Medulla oblongata (tissue), 1 donor: ENCODE results near the gene HEATR5A.
"Not testable (repeated sequence)": the region's sequence is repeated elsewhere in the genome, so short reads cannot be mapped to it uniquely, and the experiment has no call there.

ENCODE experiments used
- DNase-seq: peaks from one replicate; pipeline ENCODE4 v3.0.0-alpha.2; 2015; ENCODE audit errors: extremely low spot score

Gene HEATR5A

DNA sequence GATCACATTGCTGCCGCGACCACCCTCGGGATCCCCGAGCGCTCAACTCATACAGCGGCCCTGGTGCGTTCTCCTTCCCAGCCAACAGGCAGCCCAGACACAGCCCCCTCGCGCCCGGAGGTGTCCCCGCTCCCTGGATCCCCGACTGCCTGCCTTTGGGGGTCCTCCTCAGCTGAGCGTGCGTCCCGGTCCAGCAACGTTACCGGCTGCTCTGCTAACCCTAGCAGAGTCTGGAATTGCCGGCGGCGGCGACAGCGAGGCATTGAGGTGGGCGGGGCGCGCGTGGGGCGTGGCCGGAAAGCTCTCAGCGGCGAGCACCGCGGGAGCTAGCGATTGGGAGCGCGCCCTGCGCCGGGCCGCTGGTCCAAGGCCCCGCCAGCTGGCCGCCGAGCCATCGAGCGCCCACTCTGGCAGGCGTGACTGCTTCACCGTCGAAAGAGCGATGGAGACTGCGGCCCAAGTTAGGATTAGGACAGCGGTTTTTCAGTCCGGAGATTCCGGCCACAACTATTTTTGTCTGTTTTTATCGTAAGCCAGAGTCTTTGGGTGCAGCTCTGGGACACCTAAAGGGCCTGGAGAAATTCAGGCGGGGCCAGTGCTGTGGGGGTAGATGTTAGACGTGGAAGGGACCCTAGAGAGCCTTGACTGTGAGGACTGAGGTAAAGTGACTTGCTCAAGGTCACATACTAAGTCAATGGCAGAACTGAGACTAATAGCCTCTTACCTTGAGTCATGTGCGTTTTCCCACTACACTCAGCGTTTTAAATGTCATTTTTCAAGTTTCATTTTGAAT, at the start of gene HEATR5A:
Gene HEATR5A, minus strand, starts transcription at position 232 of the 793 bp plus-strand sequence. CDS start 17,575 bp downstream, outside the sequence.
- DNase-seq: peak; percentile 94

DNA sequence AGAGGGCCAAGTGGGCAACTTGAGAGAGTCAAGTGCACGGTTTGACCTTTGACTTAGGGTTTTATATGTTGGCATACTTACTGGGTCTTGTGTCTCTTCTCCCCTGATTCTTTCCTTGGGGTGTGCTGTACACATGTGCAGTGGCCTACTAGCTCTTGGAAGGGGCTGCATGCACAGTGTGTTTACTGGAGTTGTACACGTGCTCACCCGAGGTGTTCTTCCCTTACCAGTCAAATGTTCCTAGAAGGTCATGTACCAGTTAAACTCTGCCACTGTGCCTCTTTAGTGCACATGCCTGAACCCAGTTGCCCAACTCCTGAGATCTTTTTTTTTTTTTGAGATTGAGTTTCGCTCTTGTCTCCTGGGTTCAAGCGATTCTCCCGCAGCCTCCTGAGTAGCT, 46.2 kb upstream of the HEATR5A start:
- no peak for DNase-seq

DNA sequence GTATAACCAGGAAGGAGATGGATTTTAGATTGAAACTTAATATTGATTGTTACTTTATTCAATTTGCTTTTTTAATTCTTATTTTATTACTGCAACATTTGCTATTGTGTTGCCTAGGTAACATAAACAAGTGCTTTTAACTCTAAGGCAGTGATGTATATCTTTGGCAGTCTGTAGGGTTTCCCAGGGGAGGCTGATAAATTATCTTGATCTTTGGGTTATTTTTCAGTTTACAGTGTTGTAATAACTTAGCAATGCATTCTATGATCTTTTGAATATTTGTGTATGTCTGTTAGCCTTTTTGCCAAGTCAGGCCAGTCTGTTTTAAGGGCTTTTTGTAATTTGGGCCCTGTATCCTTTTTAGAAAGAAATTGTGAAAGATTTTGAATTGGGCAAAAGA, 44.8 kb upstream of the HEATR5A start:
- DNase-seq: no peak

DNA sequence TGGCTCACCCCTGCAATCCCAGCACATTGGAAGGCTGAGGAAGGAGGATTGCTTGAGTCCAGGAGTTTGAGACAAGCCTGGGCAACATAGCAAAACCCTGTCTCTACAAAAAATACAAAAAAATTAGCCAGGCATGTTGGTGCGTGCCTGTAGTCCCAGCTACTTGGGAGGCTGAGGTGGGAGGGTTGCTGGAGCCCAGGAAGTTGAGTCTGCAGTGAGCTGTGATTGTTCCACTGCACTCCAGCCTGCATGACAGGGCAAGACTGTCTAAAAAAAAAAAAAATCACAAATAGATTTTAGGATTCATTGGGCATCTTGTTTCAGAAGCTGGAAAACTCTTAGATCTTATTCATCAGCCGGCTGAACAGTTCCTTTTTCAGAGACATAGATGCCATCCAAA, 42.1 kb upstream of the HEATR5A start:
- not testable (repeated sequence) for DNase-seq

DNA sequence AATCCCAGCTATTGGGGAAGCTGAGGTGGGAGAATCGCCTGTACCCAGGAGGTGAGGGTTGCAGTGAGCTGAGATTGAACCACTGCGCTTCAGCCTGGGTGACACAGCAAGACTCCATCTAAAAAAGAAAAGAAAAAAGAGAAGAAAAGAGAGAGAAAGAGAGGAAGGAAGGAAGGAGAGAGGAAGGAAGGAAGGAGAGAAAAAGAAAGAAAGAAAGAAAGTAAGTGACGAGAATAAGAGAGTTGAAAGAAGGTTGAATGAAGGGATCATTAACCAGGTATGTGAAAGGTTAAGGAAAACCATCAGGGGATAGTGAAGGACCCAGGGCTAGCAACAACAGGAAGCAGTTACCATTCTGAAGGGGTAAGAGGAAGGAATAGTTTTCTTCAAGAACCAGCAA, 41.2 kb upstream of the HEATR5A start:
- DNase-seq: no peak

DNA sequence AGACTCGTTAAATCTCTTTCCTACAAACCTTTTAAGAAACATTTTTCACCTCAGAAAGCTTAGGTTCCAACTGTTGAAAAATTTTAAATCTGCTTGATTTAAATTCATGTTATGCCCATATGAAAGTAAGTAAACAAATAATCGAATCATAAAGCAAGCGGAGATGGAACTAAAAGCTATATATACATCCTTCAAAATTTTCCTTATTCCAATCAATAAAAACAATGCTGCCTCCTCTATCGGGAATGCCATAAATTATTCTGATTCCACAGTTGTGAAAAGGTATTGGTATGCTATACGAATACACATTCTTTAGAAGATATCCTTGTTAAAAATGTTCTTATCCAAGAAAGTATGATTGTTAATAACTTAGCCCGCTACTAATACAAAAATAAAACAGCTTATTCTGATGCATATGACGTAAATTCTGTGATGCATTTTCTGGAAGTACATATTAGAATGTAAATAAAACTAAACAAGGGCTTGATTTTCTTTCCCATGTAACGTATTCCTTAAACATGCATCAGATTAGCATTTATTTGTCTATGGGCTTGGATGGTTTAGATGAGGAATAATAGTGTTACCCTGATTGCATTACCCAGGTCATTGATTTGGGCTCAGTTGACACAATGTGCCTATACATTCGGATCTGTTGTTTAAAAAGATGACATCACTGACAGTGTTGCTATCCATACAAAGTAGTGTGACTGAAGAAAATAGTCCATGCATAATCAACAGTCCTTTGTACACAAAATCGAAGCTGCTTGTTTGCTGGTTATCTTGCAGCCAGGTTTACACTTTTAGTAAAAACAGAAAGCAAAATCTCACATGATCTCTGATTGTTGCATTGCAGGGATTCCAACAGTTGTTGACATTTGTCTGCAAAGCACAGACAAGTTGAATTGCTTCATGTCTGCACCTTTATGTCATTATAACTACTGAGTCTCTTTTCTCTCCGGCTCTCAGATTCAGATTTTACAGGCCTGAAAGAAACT, 37.6 kb upstream of the HEATR5A start:
- DNase-seq: peak; percentile 69

DNA sequence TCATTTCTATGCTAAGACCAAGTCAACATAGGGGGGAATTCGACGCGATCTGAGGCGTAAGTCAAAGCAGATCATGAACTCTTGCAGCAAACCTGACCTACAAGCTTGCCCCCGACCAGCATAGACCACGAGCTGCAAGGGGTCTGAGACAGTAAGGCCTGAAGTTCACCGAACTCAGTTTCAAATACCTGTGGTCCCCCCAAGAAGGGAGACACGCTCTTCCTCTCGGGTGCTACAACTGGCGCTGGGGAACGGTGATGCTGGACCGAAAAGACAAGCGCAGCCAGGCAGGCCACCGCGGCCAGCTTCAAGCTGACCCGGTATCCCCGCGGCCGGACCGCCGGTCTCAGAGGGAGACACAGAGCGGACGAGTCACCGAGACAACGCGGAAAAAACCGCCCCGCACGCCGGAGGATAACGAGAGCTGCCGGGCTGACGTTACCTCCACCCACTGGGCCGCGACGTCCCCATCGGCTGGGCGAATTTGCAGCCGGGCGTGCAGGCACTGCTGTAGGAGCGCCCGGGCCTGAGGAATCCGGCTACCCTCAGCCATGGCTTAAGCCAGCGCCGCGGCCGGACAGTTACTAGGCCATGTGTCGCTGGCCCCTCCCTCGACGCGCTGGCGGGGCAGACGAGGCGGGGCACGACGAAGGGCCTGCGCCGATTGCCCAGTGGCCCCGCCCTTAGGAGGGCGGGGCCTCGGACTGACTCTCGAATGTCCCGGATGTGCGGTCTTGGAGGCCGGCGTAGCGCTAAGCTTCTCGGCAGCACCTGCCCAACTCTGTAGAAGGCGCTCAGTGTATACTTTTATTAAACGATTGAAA, 36.7 kb upstream of the HEATR5A start, which contains the start of gene DTD2:
Gene DTD2, minus strand, starts transcription at position 666 of the 824 bp plus-strand sequence. Its CDS starts 113 bp downstream, at position 553.
- DNase-seq: peak; percentile 99

DNA sequence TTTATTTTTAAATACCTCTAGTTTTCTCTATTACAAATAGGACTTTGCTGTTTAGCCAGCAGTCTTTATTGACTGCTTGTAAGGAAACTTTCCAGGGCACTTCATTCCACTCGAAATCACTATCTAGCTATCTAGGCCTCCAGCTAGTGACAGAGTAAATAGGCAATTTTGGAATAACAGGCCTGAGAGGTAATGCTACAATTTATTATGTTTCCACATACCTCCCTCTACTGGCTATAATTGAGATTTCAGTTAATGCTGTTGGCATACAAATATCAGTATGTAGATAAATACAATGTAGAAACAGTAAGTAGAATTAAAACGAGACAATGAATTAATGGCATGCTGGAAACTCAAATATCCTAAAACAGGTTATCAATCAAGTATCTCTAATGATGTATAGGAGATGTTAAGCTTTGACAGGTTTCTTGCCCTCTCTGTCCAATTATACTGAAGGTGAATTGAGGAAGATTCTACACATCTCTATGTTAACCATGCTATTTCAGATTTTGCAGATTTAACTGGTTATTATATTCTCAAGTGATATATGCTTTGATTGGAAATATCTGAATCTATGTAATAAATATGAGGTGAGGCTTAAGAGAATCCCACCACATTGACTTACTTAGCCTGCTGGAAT, 29.7 kb upstream of the HEATR5A start:
- DNase-seq: peak; percentile 40

DNA sequence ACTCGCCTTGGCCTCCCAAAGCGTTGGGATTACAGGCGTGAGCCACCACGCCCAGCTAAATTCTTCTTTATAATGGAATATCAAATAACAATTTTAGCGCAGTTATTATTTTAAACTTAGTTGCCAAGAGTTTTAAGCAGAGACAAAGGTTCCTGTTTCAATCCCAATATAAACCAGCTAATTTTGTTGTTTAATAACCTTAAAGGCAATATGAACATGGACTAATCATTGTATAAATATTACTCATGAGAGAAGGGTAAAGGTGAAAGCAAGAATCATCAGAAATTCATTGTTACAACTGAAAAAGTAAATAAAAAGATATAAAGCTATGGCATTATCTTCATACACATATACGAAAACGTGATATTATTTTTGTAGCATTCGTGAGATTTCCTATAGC, 28.8 kb upstream of the HEATR5A start:
- DNase-seq: no peak

DNA sequence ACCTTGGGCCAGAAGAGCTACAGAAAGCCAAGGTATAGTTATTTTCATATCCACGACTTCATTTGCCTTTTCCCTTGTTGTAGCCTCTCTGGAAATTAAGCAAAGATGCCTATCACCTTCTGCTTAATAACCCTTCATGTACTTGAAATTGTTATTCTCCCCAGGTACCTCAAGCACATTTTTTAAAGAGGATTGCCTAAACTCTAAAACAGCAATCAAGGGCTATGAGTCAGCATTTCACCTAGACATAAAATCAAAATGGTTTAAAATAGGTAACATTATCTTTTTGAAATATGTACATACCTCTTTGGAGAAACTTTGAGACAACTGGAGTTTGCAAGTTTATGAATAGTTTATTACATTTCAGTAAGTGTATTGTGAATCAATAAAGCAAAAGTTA, 25.4 kb upstream of the HEATR5A start:
- no peak for DNase-seq

DNA sequence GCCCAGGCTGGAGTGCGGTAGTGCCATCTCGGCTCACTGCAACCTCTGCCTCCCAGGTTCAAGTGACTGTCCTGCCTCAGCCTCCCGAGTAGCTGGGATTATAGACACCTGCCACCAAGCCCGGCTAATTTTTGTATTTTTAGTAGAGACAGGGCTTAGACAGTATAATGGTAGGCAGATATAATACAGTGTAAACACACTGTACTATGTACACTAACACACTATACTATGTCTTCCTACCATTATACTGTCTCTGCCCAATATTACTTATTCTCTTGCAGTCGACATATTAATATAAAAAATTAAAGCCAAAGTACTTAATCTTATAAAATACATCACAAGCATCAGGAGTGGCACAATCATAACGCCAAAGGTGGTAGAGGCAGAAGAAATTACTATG, 21.9 kb upstream of the HEATR5A start:
- no peak for DNase-seq

DNA sequence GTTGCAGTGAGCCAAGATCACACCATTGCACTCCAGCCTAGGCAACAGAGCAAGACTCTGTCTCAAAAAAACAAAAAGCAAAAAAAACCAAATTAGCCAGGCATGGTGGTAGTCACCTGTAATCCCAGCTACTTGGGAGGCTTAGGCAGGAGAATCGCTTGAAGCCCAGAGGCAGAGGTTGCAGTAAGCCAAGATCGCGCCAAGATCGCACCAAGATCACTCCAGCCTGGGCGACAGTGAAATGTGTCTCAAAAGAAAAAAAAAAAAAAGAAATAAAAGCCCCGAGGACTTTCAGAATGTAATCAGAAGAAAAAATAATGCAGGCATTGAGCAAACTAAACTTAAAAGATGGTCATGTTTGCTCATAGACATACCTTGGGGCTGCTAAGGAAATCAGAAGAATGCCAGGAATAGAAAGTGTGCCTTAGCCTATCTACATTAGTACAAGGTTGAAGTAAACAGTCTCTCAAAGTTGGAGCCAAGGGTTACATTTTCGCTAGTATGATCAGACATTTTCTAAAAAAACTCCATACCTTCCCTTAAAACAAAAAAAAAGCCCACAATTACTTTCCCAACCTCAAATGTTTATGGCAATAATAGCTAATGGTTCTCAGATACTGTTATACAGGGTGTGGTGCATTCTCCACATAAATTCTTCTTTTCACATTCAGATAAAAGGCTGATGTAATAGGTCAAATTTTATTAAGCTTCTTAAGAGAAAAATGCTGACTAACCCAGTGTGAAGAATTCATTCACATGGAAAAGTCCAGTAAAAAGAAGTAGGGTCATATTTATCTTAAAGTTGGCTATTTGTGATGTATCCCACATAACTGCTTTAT, 21.1 kb upstream of the HEATR5A start:
- no peak for DNase-seq

DNA sequence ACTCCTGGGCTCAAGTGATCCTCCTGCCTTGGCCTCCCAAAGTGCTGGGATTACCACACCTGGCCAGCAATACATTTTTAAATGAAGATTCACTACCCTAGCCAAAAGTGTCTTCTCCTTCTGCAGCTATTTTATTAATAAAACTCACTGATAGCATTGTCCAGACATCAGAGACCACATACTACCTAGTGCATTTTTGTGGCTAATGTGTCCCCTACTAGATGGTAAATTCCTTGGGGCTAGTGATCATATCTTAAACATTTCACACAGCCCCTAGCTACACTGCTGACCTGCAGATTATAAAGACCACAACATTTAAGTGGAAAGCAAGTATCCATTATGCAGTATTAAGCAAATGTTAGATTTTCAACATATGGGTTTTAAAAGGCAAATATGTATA, 19.9 kb upstream of the HEATR5A start:
- no peak for DNase-seq

DNA sequence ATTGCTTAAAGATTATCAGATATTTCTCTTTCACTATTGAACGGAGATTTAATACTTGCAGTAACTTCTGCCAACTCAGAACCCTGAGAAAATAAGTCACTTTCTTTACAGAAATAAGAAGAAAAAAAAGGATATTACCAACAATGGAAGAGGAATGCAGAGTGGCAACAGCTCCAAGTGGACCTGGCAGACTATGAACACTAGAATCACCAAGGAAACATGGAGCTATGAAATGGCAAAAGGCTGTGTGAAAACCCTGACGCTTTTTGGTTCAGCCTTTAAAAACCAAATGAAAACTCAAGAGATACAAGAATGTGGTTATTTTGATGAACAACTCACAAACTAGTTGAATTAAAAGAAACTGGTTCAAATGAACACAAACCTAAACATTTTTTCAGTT, 19.2 kb upstream of the HEATR5A start:
- peak; percentile 60 for DNase-seq

DNA sequence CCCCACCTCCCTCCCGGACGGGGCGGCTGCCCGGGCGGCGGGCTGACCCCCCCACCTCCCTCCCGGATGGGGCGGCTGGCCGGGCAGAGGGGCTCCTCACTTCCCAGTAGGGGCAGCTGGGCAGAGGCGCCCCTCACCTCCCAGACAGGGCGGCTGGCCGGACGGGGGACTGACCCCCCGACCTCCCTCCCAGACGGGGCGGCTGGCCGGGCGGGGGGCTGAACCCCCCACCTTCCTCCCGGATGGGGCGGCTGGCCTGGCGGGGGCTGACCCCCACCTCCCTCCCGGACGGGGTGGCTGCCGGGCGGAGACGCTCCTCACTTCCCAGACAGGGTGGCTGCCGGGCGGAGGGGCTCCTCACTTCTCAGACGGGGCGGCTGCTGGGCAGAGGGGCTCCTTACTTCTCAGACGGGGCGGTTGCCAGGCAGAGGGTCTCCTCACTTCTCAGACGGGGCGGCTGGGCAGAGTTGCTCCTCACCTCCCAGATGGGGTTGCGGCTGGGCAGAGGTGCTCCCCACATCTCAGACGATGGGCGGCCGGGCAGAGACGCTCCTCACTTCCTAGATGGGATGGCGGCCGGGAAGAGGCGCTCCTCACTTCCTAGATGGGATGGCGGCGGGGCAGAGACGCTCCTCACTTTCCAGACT, 16.8 kb upstream of the HEATR5A start:
- DNase-seq: not testable (repeated sequence)

DNA sequence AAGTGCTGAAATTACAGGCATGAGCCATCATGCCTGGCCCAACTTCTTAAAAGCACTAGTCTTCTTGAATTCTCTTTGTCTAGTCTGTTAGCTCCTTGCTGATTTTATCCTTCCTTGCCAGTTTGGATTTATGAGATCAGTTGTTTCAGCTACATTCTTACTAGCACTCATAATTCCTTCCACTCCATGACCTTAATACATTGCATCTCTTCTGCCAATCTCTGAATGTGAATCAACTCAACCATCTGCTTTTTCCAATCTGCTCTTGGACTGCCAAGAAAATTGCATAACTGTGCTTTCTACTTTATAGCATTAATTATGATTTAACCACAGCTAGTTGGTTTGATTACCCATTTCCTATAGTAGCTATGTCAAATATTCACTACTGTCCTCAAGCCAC, 14.9 kb upstream of the HEATR5A start:
- no peak for DNase-seq

DNA sequence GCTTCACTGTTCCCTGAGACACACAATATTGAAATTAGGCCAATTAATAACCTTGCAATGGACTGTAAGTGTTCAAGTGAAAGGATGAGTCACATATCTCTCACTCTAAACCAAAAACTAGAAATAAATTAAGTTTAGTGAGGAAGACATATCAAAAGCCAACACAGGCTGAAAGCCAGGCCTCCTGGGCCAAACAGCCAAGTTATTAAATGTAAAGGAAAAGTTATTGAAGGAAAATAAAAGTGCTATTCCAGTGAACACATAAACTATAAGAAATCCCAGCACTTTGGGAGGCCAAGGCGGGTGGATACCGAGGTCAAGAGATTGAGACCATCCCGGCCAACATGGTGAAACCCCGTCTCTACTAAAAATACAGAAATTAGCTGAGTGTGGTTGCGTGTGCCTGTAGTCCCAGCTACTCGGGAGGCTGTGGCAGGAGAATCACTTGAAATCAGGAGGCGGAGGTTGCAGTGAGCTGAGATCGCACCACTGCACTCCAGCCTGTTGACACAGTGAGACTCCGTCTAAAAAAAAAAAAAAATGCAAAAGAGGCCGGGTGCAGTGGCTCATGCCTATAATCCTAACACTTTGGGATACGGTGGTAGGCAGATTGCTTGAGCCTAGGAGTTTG, 10.4 kb upstream of the HEATR5A start:
- no peak for DNase-seq

DNA sequence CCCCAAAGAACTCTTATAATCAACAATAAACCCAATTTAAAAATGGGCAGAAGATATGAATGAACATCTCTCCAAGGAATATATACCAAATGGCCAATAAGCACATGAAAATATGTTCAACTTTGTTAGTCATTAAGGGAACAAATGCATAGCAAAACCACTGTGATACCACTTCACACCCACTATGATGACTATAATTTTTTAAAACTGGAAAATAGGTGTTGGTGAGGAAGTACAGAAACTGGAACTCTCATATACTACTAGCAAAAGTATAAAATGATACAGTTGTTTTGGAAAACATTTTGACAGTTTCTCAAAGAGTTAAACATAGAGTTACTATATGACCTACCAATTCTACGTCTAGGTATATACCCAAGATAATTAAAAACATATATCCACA, 9.4 kb upstream of the HEATR5A start:
- DNase-seq: no peak

DNA sequence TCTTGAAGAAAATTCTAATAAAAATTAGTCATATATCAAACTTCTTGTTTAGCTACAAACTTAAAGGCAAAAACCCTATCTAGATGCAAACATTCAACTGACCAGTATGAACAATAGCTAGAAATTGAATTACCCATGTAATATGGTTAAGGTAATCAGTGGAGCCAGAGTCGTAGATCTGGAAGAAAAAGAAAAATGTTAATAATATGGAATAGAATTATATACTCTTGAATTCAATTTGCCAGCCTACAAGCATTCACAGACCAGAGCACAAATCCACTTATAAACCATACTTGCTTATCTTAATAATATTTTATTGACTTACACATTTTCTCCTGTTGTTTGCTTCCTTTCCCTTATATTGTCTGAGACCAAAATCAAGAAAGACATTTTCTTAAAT, 7.7 kb upstream of the HEATR5A start:
- DNase-seq: no peak
